ENCODE results near the gene FKRP.

GRCh38 chr19:46730187-46730586 is 15.7 kb upstream of the FKRP start:
- TF ChIP-seq POLR2AphosphoS5 (IDR thresholded peaks at IDR 0.05; ENCODE audit: low read depth, low read length) (no peak), POLR2A (IDR thresholded peaks at IDR 0.05; ENCODE audit: low read depth, low read length) (no peak), TAF1 (IDR thresholded peaks at IDR 0.05; ENCODE audit: low read depth, low read length) (no peak), SPI1 (IDR thresholded peaks at IDR 0.05; ENCODE audit: low read depth, low read length) (no peak), POU2F2 (IDR thresholded peaks at IDR 0.05; ENCODE audit: low read depth, low read length) (no peak)
